BJ (cell line): ENCODE measurements around the gene CMPK2. TPM values are rescaled to one million over a fixed set of nuclear protein-coding genes. Genes with fewer than 3 reads are reported as not detected.

ENCODE experiments used
- CTCF ChIA-PET: fragments of 350-600 bp; formaldehyde crosslinking; extraction: SDS; loops from one replicate; lab custom pipeline; 2021; ENCODE audit warnings: antibody characterized with exemption, inconsistent platforms; lab: Yijun Ruan, JAX
- POLR2A ChIA-PET: fragments of 300-600 bp; sonication (Branson Sonifier 250); formaldehyde crosslinking; extraction: SDS; loops from one replicate; lab custom pipeline; 2021; ENCODE audit warnings: antibody characterized with exemption; lab: Charles Lee
- DNase-seq: peaks from one replicate; pipeline ENCODE4 v3.0.0-alpha.2; 2011; ENCODE audit warnings: low read depth
- H3K27me3 ChIP-seq: 2 replicates; pipeline ENCODE4 v1.6.0; 2011; ENCODE audit warnings: low read length; ENCODE audit not compliant: control insufficient read depth, insufficient read depth
- H3K36me3 ChIP-seq: 2 replicates; pipeline ENCODE4 v1.5.1; 2011; ENCODE audit warnings: low read length; ENCODE audit not compliant: control insufficient read depth, insufficient read depth
- H3K4me3 ChIP-seq: 2 replicates; pipeline ENCODE4 v1.5.1; 2011; ENCODE audit warnings: low read depth, mild to moderate bottlenecking, control low read depth, low read length
- CTCF ChIP-seq: IDR thresholded peaks from 2 replicates; pipeline ENCODE4 v1.5.1; 2011; ENCODE audit warnings: low read depth, mild to moderate bottlenecking, control low read depth, inconsistent platforms, low read length, moderate library complexity; ENCODE audit not compliant: insufficient read depth
- polyA plus RNA-seq: library from polyadenylated mRNA; depleted of rRNA; stranded (reverse); fragments of >200 nt; gene quantifications from 2 replicates; pipeline ENCODE4 v1.2.3, GENCODE V29; 2011

CMPK2 gene
- polyA plus RNA-seq, 1 experiment: 0.66 TPM

DNA sequence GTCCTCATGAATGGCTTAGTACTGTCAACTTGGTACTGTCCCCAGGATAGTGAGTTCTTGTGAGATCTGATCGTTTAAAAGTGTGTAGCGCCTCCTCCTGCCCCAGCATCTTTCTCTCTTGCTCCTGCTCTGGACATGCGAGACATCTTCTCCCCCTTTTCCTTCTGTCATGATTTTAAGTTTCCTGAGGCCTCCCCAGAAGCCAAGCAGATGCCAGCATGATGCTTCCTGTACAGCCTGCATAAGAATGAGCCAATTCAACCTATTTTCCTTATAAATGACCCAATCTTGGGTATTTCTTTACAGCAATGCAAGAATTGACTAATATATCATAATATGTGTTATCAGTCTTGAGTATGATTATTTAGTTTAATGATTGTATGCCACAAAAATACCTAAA is 8.3 kb upstream of the CMPK2 start:
- DNase-seq: no peak
- H3K4me3 ChIP-seq: no peak overlapping the region
- peaks cover 1% of the 10 kb centered on the region; the same call in 1 of the 2 replicates for H3K27me3 ChIP-seq
- POLR2A ChIA-PET: no interaction called here
- no peaks in the 10 kb centered on the region for H3K36me3 ChIP-seq
- TF ChIP-seq CTCF: no peak
- CTCF ChIA-PET: no interaction called here

GRCh38 chr2:6872394-6872793 is 6.7 kb upstream of the CMPK2 start:
- H3K4me3 ChIP-seq: no peak overlapping the region
- POLR2A ChIA-PET: no interaction called here
- CTCF ChIA-PET: no interaction called here
- no peaks in the 10 kb centered on the region for H3K27me3 ChIP-seq
- no peaks in the 10 kb centered on the region for H3K36me3 ChIP-seq
- no peak for TF ChIP-seq CTCF
- no peak for DNase-seq

DNA sequence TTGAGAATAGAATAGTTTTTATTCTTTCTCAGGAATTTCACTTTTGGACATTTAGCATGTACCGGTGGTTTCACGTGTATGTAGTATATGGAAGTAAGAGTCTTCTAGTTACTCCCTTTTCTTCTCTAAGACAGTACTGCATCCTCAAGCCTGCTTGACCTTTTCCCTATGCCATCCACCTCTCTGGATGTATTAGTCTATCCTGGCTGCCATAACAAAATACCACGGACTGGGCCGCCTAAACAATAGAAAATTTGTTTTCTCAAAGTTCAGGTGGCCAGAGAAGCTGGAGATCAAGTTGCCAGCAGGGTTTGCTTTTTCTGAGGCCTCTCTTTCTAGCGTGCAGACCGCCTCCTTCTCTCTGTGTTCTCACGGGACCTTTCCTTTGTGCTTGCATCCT is 1.3 kb upstream of the CMPK2 start:
- ChIA-PET CTCF (no interaction called here), POLR2A (no interaction called here)
- DNase-seq: no peak
- TF ChIP-seq CTCF: no peak
- H3K27me3 ChIP-seq: peaks cover 6% of the 10 kb centered on the region
- H3K36me3 ChIP-seq: no peaks in the 10 kb centered on the region
- H3K4me3 ChIP-seq: no peak overlapping the region

- TF ChIP-seq CTCF: peak; percentile 45
- POLR2A ChIA-PET: no interaction called here
- no peak for DNase-seq
- Histone ChIP-seq H3K27me3 (peaks cover 6% of the 10 kb centered on the region), H3K36me3 (no peaks in the 10 kb centered on the region), H3K4me3 (peak overlapping the region; percentile 56)
- CTCF ChIA-PET: interaction anchor here (0.8 kb wide), 1 partner anchor 636 kb away, joined by 3 read pairs; no protein-coding TSS in a partner anchor
These were observed 566 bp upstream of the CMPK2 start for GRCh38 chr2:6866275-6866671.

- CTCF ChIA-PET: no interaction called here
- Histone ChIP-seq H3K36me3 (no peaks in the 10 kb centered on the region), H3K4me3 (peak overlapping the region; percentile 23), H3K27me3 (peaks cover 6% of the 10 kb centered on the region)
- no peak for TF ChIP-seq CTCF
- POLR2A ChIA-PET: no interaction called here
- no peak for DNase-seq
These were observed 773 bp downstream of the CMPK2 start for GRCh38 chr2:6864923-6865345.
